Measurements from ENCODE around the gene SLC2A1.

SLC2A1 gene

DNA sequence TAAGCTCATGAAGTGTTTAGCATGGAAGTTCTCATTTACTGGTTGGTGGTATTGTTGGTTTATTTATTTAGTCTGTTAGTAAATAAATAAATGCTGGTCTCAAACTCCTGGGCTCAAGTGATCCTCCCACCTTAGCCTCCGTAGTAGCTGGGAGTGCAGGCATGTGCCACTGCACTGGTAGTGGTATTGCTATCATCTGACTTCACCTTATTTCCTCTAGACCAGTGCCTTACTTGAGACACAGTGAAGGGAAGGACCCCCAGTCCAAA is 1.4 kb upstream of the SLC2A1 start:
- no peak for DNase-seq

- DNase-seq, result peak; percentile 76
Measured at GRCh38 chr1:42957880-42958487, 684 bp downstream of the SLC2A1 start.

DNA sequence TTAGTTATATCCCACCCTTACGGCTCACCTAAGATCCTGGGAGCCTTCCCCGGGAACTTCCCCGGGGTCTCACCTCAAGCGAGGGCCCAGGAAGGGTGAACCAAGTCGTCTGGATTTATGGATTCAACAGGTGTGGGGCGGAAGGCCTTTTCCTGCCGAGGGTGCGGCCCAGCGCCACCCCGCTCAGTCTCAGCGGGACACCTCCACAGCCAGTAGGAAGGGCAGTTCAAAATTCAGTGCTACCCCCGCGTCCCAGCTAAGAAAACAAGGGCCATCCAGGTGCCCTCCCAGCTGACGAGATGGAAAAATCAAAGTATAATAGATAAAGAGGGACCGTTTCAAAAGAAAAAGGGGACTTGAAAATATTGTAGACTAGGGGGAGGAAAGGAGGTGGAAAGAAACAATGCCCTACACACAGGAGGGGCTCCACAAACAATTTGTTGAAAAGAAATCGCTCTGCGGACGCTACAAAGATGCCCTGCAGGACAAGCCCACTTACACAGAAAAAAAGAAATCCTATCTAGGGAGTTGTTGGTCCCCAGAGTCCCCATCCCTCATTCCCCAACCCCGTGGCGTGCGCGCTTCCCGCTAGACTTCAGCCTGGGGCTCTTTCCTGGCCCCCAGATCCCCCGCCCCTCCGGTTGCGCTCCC is 1.3 kb downstream of the SLC2A1 start:
- peak; percentile 50 for DNase-seq

- no peak for DNase-seq
Measured at GRCh38 chr1:42956739-42957138, 1.9 kb downstream of the SLC2A1 start.

GRCh38 chr1:42955311-42956063 is 3.2 kb downstream of the SLC2A1 start:
- DNase-seq, result peak; percentile 28

DNA sequence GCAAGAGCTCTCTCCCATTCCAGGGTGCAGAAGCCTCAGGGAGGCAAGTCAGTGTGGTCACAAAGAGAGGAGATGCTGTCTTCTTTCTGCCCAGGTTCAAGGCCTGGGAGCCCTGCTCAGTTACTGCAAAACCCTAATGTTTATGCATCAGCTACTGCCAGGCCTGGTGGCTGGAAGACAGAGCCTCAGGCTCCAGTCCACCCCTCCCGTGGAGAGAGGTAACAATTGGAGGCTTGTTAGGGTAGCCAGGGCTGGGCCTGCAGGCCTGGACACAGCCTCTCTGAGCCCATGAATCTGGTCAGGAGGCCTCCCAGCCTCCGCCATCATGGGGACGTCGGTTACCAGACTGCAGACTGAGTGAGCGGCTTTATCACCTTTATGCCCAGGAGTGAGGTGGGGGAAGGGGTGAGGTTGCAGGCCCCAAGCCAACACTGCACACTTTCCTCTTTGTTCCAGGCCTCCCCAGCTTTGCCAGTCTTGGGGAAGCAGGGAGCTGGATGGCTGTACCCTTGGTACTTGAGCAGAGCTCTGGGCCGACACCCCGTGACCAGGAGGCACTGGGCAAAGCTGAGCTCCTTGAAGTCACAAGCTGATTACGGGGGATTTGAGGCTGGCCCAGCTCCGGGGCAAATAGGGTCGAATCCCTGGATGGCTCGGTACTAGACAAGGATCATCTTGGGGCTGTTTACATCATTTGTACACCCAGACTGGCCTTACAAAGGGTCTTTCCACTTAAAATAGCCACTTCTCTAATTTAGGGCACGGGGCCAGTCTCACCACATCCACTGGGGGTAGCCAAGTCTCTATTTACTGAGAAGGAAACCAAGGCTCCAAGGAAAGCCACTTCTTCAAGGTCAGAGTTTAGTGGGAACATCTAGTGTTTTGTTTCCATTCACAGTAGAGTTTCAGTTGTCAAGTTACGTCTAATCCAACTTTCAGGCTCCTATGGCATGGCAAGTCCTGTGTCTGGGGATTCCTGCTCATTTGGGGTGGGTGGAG is 5.2 kb downstream of the SLC2A1 start:
- peak; percentile 36 for DNase-seq

DNA sequence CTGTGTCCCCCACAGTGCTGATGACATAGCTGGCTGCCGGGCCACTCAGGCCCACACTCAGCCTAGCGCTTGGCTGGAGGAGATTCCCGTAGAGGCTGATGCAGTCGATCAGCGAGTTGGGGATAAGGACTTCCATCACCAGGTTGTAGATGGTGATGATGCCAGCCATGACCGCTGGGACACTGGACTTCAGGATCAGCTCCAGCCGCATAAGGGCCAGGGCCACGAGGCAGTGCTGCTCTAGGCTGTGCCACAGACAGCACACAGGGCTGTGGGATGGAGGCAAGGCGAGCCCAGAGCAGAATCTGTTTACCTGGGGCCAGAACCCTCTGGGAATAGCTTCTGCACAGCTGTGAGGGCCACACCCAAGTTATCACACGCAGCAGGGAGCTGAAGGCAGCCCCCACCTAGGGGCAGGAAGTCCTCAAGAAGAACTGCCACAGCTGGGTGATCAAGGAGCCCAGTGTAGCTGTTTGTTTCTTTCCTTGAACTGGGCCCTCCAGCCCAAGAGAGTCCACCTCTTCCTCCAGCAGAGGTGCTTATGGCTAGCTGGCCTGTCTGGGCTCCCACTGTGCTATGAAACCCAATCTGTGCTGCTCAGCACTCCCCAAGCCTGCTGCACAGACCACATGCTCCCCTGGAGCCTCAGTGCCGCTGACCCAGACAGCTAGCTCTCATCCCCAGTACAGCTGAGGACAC is 6.2 kb downstream of the SLC2A1 start:
- DNase-seq, result peak; percentile 34

DNA sequence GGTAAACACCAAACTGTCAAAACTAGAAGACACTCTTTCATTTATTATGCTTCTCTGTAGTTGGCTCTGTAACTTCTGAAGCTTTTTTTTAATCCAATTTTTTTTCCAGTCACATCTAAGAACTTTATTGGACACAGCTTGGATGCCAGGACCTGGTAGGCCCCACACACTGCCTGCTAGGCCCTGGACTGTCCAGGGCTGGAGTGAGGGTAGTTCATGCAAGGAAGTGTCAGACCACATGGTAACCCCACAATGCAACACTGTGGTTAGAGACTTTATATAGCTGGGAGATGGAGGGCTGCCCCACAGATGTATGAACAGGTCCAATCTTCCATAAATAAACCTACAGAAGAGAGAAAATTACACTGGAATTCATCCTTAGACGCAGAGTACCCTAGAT is 7.1 kb downstream of the SLC2A1 start:
- no peak for DNase-seq

DNA sequence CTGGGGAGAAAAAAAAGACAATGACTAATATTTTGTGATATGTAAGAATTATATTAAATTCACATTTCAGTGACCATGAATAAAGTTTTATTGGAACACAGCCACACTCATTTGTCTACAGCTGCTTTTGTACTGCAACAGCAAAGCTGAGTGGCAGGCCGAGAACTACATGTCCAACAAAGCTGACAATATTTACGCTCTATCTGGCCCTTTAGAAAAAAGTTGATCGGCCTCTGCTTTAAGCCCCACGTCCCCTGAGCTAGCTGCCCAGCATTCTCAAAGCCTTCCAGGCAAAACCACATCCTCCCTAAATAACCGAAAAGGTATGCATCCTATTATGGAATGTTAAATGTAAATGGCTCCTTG is 8.6 kb downstream of the SLC2A1 start:
- no peak for DNase-seq

DNA sequence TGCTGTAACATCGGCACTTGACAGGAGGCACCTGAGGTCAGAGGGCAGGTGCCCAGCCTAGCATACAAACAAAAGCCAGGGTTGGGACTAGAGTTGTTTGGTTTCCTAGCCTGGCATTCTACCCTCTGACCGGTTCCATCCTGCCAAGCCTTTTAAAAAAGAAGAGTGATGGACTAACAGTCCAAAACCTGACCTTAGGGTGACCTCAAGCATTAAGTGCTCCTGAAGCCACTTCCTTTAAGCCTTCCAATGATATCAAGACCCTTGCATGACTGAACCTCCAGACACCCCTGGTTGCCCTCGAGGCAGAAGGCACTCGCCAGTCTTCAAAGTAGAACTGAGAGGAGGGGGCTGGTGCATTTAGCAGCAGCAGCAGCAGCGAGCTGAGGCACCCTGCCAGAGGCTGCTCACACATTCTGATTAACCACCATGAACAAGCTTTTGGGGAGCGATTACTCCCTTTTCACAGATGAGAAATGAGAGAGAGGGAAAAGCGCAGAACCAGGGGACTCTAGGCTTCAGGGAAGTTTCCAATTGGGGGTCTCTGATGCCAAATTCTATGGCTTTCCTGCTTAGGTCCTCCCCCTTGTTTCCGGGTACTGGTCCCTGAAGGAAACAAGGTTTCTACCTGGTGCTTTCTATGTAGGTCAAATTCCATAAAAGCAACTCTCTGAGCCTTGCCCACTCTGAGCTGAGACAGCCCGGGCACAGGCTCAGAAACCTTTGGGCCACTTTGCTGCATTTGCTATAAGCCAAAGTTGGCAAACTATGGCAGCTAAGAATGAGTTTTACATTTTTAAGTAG is 9.2 kb downstream of the SLC2A1 start:
- peak; percentile 56 for DNase-seq

DNA sequence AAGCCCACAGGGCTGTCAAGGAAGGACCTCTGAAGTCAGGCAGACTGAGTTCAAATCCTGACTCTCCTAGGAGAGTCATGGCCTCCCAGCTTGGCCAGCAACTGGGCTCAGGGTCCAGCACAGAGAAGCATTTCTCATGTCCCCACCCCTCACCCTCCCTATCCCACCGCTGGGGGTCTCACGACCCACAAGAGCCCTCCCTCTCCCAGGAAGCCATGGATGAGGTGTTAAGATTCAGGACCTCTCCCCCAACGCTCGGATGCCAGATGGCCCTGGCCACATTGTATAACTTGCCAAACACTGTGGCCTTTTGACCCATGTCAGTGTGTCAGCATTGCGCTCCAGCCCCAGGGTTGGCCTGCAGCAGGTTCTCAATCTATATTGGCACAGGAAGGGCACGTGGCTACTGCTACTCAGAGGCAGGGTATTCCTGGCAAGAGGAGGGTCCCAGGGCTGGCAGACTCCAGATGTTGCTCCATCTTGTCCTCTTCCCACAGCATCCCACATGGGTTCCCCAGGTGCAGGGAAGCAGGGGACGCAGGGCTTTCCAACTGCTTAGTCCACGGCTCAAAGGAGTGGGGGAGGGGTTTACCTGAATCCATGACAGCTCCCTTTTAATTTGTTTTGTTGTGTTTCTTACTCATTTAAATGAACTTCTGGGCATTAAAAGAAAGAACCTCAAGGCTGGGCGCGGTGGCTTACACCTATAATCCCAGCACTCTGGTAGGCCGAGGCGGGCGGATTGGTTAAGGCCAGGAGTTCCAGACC is 10.5 kb downstream of the SLC2A1 start:
- DNase-seq, result no peak

DNA sequence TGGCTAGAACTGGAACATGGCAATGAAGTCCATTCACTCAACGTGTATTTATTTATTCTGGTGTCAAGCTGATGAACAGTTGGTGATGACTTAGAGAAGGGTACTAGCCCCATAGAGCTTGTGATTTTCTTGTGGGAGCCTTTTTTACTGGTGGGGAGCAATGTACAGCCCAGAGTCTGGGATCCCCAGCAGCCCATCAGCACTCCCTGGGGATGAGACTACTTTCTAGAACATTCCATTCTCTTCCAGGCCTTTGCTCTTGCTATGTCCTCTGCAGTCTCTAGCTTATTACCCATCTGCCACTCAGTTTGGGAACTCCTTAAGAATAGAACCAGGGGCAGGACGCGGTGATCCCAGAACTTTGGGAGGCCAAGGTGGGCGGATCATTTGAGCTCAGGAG is 11.6 kb downstream of the SLC2A1 start:
- DNase-seq, result no peak

- no peak for DNase-seq
Measured at GRCh38 chr1:42946120-42946898, 12.4 kb downstream of the SLC2A1 start.

DNA sequence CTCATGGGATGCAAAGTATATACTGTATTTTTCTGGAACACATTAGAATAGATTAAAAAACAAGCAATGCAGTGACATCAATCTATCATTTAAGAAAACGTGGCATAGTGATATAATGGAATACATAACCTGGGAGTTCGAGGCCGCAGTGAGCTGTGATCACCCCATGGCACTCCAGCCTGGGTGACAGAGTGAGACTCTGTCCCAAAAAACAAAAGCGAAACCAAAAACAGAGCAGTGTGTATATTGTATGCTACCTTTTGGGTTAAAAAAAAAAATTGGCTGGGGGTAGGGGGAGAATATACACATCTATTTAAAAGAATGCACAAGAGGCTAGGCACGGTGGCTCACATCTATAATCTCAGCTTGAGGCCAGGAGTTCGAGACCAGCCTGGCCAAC is 13.5 kb downstream of the SLC2A1 start:
- DNase-seq, result no peak

- DNase-seq, result no peak
Measured at GRCh38 chr1:42944246-42944928, 14.3 kb downstream of the SLC2A1 start.

- DNase-seq, result no peak
Measured at GRCh38 chr1:42943728-42944127, 14.9 kb downstream of the SLC2A1 start.

GRCh38 chr1:42943166-42943565 is 15.5 kb downstream of the SLC2A1 start:
- no peak for DNase-seq

- DNase-seq, result no peak
Measured at GRCh38 chr1:42942444-42942843, 16.2 kb downstream of the SLC2A1 start.

GRCh38 chr1:42941640-42942330 is 16.9 kb downstream of the SLC2A1 start:
- DNase-seq, result no peak
